SIG-M5 treated with dmso at 0.1 percent for 504 hours (cell line): ENCODE results near the gene NEAT1.

Experiments
- DNase-seq: peaks from one replicate; lab custom pipeline; 2025; ENCODE audit not compliant: unreplicated experiment; lab: John Stamatoyannopoulos, UW

NEAT1 gene

GRCh38 chr11:65478388-65479183 is 56.0 kb downstream of the NEAT1 start:
- DNase-seq: no peak

GRCh38 chr11:65479184-65480145 is 56.9 kb downstream of the NEAT1 start:
- DNase-seq: no peak

GRCh38 chr11:65482306-65482850 is 59.8 kb downstream of the NEAT1 start:
- DNase-seq: no peak

- no peak for DNase-seq
Observed at GRCh38 chr11:65485920-65486219, 63.3 kb downstream of the NEAT1 start.

GRCh38 chr11:65486570-65487466 is 64.2 kb downstream of the NEAT1 start:
- DNase-seq: no peak

GRCh38 chr11:65487467-65488272 is 65.1 kb downstream of the NEAT1 start:
- peak; percentile 98 for DNase-seq

GRCh38 chr11:65488273-65489034 is 65.9 kb downstream of the NEAT1 start:
- DNase-seq: no peak

- DNase-seq: no peak
Observed at GRCh38 chr11:65489035-65489705, 66.6 kb downstream of the NEAT1 start.

GRCh38 chr11:65489706-65490320 is 67.2 kb downstream of the NEAT1 start:
- DNase-seq: no peak

GRCh38 chr11:65491163-65491465 is 68.5 kb downstream of the NEAT1 start:
- DNase-seq: no peak

- DNase-seq: peak; percentile 67
Observed at GRCh38 chr11:65491614-65492386, 69.2 kb downstream of the NEAT1 start.

- no peak for DNase-seq
Observed at GRCh38 chr11:65492387-65492636, 69.7 kb downstream of the NEAT1 start.

GRCh38 chr11:65492637-65493366 is 70.2 kb downstream of the NEAT1 start:
- DNase-seq: peak; percentile 69

- no peak for DNase-seq
Observed at GRCh38 chr11:65493367-65494176, 71.0 kb downstream of the NEAT1 start.
